Osteocyte (in vitro differentiated cells): ENCODE data around the gene GPX3. TPM values are rescaled to one million over a fixed set of nuclear protein-coding genes. Genes with fewer than 3 reads are reported as not detected.

Source experiments
- DNase-seq: peaks from one replicate; pipeline ENCODE4 v3.0.0; 2021; ENCODE audit warnings: mixed read lengths; ENCODE audit not compliant: unreplicated experiment; ENCODE audit errors: extremely low spot score
- H3K27ac Mint-ChIP-seq: one replicate; pipeline ENCODE4 v1.8.0; 2021; ENCODE audit warnings: mild to moderate bottlenecking, mixed read lengths; ENCODE audit not compliant: unreplicated experiment
- H3K27me3 Mint-ChIP-seq: one replicate; pipeline ENCODE4 v1.8.0; 2021; ENCODE audit warnings: mixed read lengths; ENCODE audit not compliant: unreplicated experiment
- H3K36me3 Mint-ChIP-seq: one replicate; pipeline ENCODE4 v1.8.0; 2021; ENCODE audit warnings: mixed read lengths; ENCODE audit not compliant: unreplicated experiment
- H3K4me1 Mint-ChIP-seq: one replicate; pipeline ENCODE4 v1.8.0; 2021; ENCODE audit warnings: mixed read lengths; ENCODE audit not compliant: unreplicated experiment
- H3K4me3 Mint-ChIP-seq: one replicate; pipeline ENCODE4 v1.8.0; 2021; ENCODE audit warnings: mild to moderate bottlenecking, moderate library complexity, mixed read lengths; ENCODE audit not compliant: unreplicated experiment
- H3K9me3 Mint-ChIP-seq: one replicate; pipeline ENCODE4 v1.8.0; 2021; ENCODE audit warnings: mixed read lengths; ENCODE audit not compliant: unreplicated experiment
- CTCF ChIP-seq: fragments of 200-600 bp; sonication (generic); IDR thresholded peaks from 2 replicates; pipeline ENCODE4 v1.5.0; 2021; ENCODE audit warnings: antibody characterized with exemption, mild to moderate bottlenecking, moderate library complexity
- total RNA-seq: library from RNA; stranded (reverse); gene quantifications from 2 replicates; pipeline ENCODE4 v1.2.1, GENCODE V29; 2021

GPX3 gene
- total RNA-seq, 1 donor from 2014 or later = 1.1 TPM

GRCh38 chr5:151002681-151003502, 17.5 kb upstream of the GPX3 start:
- H3K27ac Mint-ChIP-seq = no peak overlapping the region
- no peak for DNase-seq

GRCh38 chr5:151003503-151003860, 16.9 kb upstream of the GPX3 start:
- Mint-ChIP-seq H3K27ac (no peak overlapping the region), H3K4me3 (no peak overlapping the region), H3K9me3 (no peaks in the 10 kb centered on the region), H3K4me1 (peaks cover 9% of the 10 kb centered on the region), H3K27me3 (peaks cover 25% of the 10 kb centered on the region), H3K36me3 (no peaks in the 10 kb centered on the region)
- TF ChIP-seq CTCF = no peak
- no peak for DNase-seq

More at GRCh38 chr5:151002681-151003502, 17.5 kb upstream of the GPX3 start:
- Mint-ChIP-seq H3K4me3 (no peak overlapping the region), H3K4me1 (peaks cover 9% of the 10 kb centered on the region), H3K27me3 (peaks cover 25% of the 10 kb centered on the region), H3K36me3 (no peaks in the 10 kb centered on the region), H3K9me3 (no peaks in the 10 kb centered on the region)
- no peak for TF ChIP-seq CTCF

- no peak overlapping the region for H3K4me3 Mint-ChIP-seq
- no peak for TF ChIP-seq CTCF
- no peaks in the 10 kb centered on the region for H3K36me3 Mint-ChIP-seq
- H3K9me3 Mint-ChIP-seq = no peaks in the 10 kb centered on the region
- H3K27ac Mint-ChIP-seq = no peak overlapping the region
- peaks cover 22% of the 10 kb centered on the region for H3K27me3 Mint-ChIP-seq
- peaks cover 9% of the 10 kb centered on the region for H3K4me1 Mint-ChIP-seq
- DNase-seq = no peak
Observed at GRCh38 chr5:151004499-151004898, 15.9 kb upstream of the GPX3 start.

- H3K27me3 Mint-ChIP-seq = peaks cover 25% of the 10 kb centered on the region
- TF ChIP-seq CTCF = no peak
- H3K9me3 Mint-ChIP-seq = no peaks in the 10 kb centered on the region
- DNase-seq = no peak
- no peaks in the 10 kb centered on the region for H3K36me3 Mint-ChIP-seq
- H3K27ac Mint-ChIP-seq = no peak overlapping the region
- no peak overlapping the region for H3K4me3 Mint-ChIP-seq
- H3K4me1 Mint-ChIP-seq = peaks cover 9% of the 10 kb centered on the region
Observed at GRCh38 chr5:151005187-151005949, 15.0 kb upstream of the GPX3 start.

GRCh38 chr5:151005950-151006576, 14.3 kb upstream of the GPX3 start:
- no peak overlapping the region for H3K4me3 Mint-ChIP-seq
- TF ChIP-seq CTCF = no peak
- H3K36me3 Mint-ChIP-seq = no peaks in the 10 kb centered on the region
- no peaks in the 10 kb centered on the region for H3K9me3 Mint-ChIP-seq
- H3K4me1 Mint-ChIP-seq = peaks cover 9% of the 10 kb centered on the region
- no peak overlapping the region for H3K27ac Mint-ChIP-seq
- peaks cover 26% of the 10 kb centered on the region for H3K27me3 Mint-ChIP-seq
- no peak for DNase-seq
